ENCODE data around the gene EEPD1.
"Not testable (repeated sequence)": the region's sequence is repeated elsewhere in the genome, so short reads cannot be mapped to it uniquely, and the experiment has no call there.

The EEPD1 gene

GRCh38 chr7:36152756-36153570, at the start of gene EEPD1:
Gene EEPD1, plus strand, starts transcription at chr7:36153254. Its CDS starts 1,071 bp downstream, at chr7:36154325.
- TF ChIP-seq ZNF274 (IDR thresholded peaks at IDR 0.05; ENCODE audit: low read depth, low read length) = no peak
- peak within 1 kb of the TSS; percentile 58; the same call in 1 of the 2 replicates for H3K4me3 ChIP-seq (ENCODE audit: low read length)

DNA sequence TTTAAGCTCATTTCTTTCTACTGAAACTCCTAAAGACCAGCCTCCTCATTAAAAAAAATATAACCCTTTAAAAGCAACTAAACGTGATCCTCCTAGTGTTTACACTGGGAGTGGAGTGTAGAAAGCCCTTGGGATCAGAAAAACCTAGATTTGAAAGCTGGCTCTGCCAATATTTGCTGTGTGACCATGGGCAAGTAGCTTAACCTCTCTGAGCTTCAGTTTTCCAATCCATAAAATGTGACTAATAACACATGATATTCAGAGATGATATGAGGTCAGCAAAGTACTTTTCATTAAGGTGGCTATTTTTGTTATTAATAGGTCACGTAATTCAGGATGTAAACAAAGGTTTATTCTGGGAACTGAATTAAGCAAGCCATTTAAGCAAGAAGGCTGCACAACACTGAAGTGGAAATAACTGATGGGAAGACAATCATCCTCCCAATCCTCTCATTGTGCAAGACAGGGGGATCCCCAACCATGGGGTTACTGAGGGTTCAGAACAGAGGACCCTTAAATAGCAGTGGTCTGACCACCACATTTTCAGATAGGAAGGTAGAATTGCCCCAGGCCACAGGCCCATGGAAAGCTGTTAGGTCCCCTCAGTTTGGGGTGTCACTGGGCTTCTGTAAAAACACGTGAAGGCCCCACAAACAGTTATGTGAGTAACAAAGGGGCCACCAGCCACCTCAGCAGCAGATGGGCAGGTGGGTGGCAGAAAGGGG, 49.1 kb upstream of the EEPD1 start:
- no peak for TF ChIP-seq ZNF274 (IDR thresholded peaks at IDR 0.05; ENCODE audit: low read depth, low read length)

DNA sequence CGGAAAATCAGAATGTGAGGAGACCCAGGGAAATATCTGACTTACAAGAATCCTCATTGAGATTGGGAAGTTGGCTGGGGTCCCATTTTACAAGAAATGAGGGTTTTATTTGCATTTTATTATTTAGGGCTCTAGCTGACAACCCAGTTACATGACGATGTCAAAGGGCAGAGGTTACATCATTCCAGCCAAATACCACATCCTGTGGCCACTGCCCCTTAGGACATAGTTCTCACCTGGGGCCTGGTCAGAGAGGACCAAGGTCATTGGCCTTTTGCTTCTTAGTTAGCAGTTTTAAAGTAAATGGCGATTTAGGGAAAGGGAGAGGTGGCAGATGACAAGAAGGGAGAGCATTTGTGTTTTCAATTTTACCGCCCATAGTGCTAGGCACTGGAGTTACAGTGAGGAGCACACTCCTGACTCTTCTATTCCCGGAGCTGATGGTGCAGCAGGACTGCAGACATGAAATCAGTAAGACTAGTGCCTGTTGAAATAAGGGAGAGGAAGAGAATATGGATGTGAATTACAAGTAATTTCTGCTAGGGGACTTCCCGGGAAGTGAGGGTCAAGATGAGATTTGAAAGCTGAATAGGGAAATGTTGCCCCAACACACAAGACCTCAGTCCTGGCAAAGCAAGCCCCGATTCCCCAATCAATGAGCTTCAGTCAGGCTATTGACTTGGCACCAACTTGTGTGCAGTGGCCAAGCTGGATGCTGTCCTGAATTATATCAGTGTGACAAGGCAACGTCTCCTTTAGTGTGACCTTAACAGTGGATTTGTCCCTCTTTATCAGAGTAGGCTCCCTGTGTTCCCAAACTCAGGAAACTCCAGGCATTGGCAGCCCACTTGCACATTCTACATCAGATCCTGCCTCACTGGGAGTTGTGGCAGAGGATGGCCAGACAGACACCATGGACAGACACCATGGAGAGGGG, 45.8 kb upstream of the EEPD1 start:
- not testable (repeated sequence) for H3K4me3 ChIP-seq (ENCODE audit: low read length)

More for the DNA sequence above, 49.1 kb upstream of the EEPD1 start:
- H3K4me3 ChIP-seq (ENCODE audit: low read length) = no peak overlapping the region

DNA sequence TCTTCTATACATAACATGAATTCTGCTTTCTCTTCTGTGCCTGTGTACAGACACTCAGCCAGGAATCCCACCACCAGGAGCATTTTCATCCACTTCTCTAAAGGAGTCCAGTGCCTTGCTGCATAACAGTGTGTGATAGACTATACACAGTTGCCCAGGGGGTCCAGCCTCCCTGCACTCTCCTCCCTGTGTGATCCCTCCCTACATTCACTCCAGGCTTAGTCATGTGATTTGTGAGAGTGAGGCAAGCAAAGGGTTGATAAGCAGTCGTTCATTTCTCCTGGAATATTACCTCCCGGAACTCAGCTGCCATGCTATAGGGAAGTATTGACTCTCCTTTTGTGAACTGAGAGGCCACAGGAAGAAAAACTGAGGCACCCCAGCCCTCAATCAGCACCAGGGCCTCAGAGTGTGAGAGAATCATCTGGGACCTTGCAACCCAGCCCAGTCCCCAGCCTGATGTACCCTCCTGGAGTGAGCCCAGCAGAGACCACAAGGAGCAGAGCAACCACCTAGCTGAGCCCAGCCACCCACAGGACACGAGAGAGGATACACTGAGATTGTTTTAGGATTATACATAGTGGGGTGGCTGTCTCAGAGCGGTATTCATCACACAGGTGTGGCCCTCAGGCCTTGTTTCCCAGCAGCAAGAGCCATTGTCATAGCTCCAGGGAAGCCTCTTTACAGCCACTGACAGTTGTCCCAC, 45.0 kb upstream of the EEPD1 start:
- no peak for TF ChIP-seq ZNF274 (IDR thresholded peaks at IDR 0.05; ENCODE audit: low read depth, low read length)
- no peak overlapping the region for H3K4me3 ChIP-seq (ENCODE audit: low read length)

GRCh38 chr7:36109013-36109627, 43.9 kb upstream of the EEPD1 start:
- no peak for TF ChIP-seq ZNF274 (IDR thresholded peaks at IDR 0.05; ENCODE audit: low read depth, low read length)
- H3K4me3 ChIP-seq (ENCODE audit: low read length) = no peak overlapping the region

DNA sequence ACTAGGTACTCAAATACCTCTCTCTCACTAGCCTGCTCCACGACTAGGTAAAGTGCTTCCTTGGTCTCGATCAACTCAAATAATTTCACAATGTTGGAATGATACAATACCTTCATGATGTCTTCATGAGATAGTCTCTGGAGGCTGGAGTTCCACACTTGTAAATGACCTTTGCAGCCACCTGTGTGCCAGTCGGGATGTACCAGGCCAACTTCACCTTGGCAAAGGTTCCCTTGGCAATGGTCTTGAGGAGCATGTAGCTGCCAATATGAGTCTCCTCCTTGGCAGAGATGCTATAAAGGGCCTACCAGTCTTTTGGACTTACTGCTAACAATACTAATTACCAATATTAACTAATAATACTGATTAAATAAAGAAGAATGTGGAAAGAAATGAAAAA, 42.5 kb upstream of the EEPD1 start:
- TF ChIP-seq ZNF274 (IDR thresholded peaks at IDR 0.05; ENCODE audit: low read depth, low read length) = no peak
- H3K4me3 ChIP-seq (ENCODE audit: low read length) = no peak overlapping the region

GRCh38 chr7:36112969-36113368, 40.1 kb upstream of the EEPD1 start:
- TF ChIP-seq ZNF274 (IDR thresholded peaks at IDR 0.05; ENCODE audit: low read depth, low read length) = no peak

GRCh38 chr7:36114355-36114754, 38.7 kb upstream of the EEPD1 start:
- TF ChIP-seq ZNF274 (IDR thresholded peaks at IDR 0.05; ENCODE audit: low read depth, low read length) = no peak

More at GRCh38 chr7:36112969-36113368, 40.1 kb upstream of the EEPD1 start:
- H3K4me3 ChIP-seq (ENCODE audit: low read length) = no peak overlapping the region

GRCh38 chr7:36115448-36116321, 37.4 kb upstream of the EEPD1 start:
- no peak overlapping the region for H3K4me3 ChIP-seq (ENCODE audit: low read length)
- no peak for TF ChIP-seq ZNF274 (IDR thresholded peaks at IDR 0.05; ENCODE audit: low read depth, low read length)

More at GRCh38 chr7:36114355-36114754, 38.7 kb upstream of the EEPD1 start:
- no peak overlapping the region for H3K4me3 ChIP-seq (ENCODE audit: low read length)

- H3K4me3 ChIP-seq (ENCODE audit: low read length) = no peak overlapping the region
- TF ChIP-seq ZNF274 (IDR thresholded peaks at IDR 0.05; ENCODE audit: low read depth, low read length) = no peak
Measured at GRCh38 chr7:36116347-36117202, 36.5 kb upstream of the EEPD1 start.

- H3K4me3 ChIP-seq (ENCODE audit: low read length) = no peak overlapping the region
- TF ChIP-seq ZNF274 (IDR thresholded peaks at IDR 0.05; ENCODE audit: low read depth, low read length) = no peak
Measured at GRCh38 chr7:36117203-36117840, 35.7 kb upstream of the EEPD1 start.

All from GM08714 (cell line).